ENCODE results near the gene ST3GAL3.

Gene ST3GAL3

GRCh38 chr1:43933386-43934100 is 226.2 kb downstream of the ST3GAL3 start, which contains the start of gene ARTN:
Gene ARTN (plus strand): TSS chr1:43933801. CDS start chr1:43935657, 1,856 bp downstream.
- no peak for TF ChIP-seq CTCF (IDR thresholded peaks at IDR 0.05; ENCODE audit: extremely low read depth, insufficient read depth, missing control alignments)
- in situ Hi-C loops (cut with MboI; ENCODE audit: low pct_unique_long_range_greater_than_20kb, low sequenced_read_pairs, unreplicated experiment) = loop anchor here (10.0 to 25.0 kb wide), 2 partner anchors 169 to 396 kb away; partner anchors contain the start of gene PTPRF
- peak; percentile 38 for DNase-seq (ENCODE audit: low spot score)

GRCh38 chr1:43934101-43934985 is 227.0 kb downstream of the ST3GAL3 start:
- peak; percentile 90 for TF ChIP-seq CTCF (IDR thresholded peaks at IDR 0.05; ENCODE audit: extremely low read depth, insufficient read depth, missing control alignments)
- in situ Hi-C loops (cut with MboI; ENCODE audit: low pct_unique_long_range_greater_than_20kb, low sequenced_read_pairs, unreplicated experiment) = loop anchor here (10.0 to 25.0 kb wide), 2 partner anchors 170 to 397 kb away; partner anchors contain the start of gene PTPRF
- DNase-seq (ENCODE audit: low spot score) = peak; percentile 92

- no peak for DNase-seq (ENCODE audit: low spot score)
Measured at GRCh38 chr1:43934986-43935324, 227.6 kb downstream of the ST3GAL3 start.

GRCh38 chr1:43935711-43936427 is 228.5 kb downstream of the ST3GAL3 start:
- in situ Hi-C loops (cut with MboI; ENCODE audit: low pct_unique_long_range_greater_than_20kb, low sequenced_read_pairs, unreplicated experiment) = loop anchor here (10.0 to 25.0 kb wide), 2 partner anchors 171 to 399 kb away; partner anchors contain the start of gene PTPRF
- peak; percentile 49 for DNase-seq (ENCODE audit: low spot score)

More at GRCh38 chr1:43934986-43935324, 227.6 kb downstream of the ST3GAL3 start:
- no peak for TF ChIP-seq CTCF (IDR thresholded peaks at IDR 0.05; ENCODE audit: extremely low read depth, insufficient read depth, missing control alignments)
- in situ Hi-C loops (cut with MboI; ENCODE audit: low pct_unique_long_range_greater_than_20kb, low sequenced_read_pairs, unreplicated experiment) = loop anchor here (10.0 to 25.0 kb wide), 2 partner anchors 170 to 398 kb away; partner anchors contain the start of gene PTPRF

GRCh38 chr1:43936431-43937151 is 229.3 kb downstream of the ST3GAL3 start:
- peak; percentile 12 for TF ChIP-seq CTCF (IDR thresholded peaks at IDR 0.05; ENCODE audit: extremely low read depth, insufficient read depth, missing control alignments)
- DNase-seq (ENCODE audit: low spot score) = peak; percentile 63
- in situ Hi-C loops (cut with MboI; ENCODE audit: low pct_unique_long_range_greater_than_20kb, low sequenced_read_pairs, unreplicated experiment) = loop anchor here (10.0 to 25.0 kb wide), 2 partner anchors 172 to 399 kb away; partner anchors contain the start of gene PTPRF

More at GRCh38 chr1:43935711-43936427, 228.5 kb downstream of the ST3GAL3 start:
- no peak for TF ChIP-seq CTCF (IDR thresholded peaks at IDR 0.05; ENCODE audit: extremely low read depth, insufficient read depth, missing control alignments)
